K562 (cell line): ENCODE results near the gene CEP70. TPM values are rescaled to one million over a fixed set of nuclear protein-coding genes. Genes with fewer than 3 reads are reported as not detected.

ENCODE experiments used
- ATAC-seq: fragments of 200-7000 bp; cut with Tn5 transposase; 3 replicates; pipeline ENCODE4 v1.9.1; 2020; ENCODE audit warnings: moderate library complexity
- BruUV-seq: library from RNA; stranded (reverse); fragments of 400-500 nt; replicated peaks from 2 replicates; lab custom pipeline; 2021; lab: Mats Ljungman, UMichigan
- CTCF ChIA-PET: fragments of 300-600 bp; formaldehyde crosslinking; extraction: SDS; loops from one replicate; lab custom pipeline; 2021; ENCODE audit warnings: low intra/inter-chr PET ratio; lab: Yijun Ruan, JAX
- POLR2A ChIA-PET: fragments of 300-600, 350-650 bp; sonication (Branson Sonifier 250); formaldehyde crosslinking; extraction: SDS; loops from one replicate; lab custom pipeline; 2021; ENCODE audit warnings: antibody characterized with exemption, inconsistent platforms; lab: Yijun Ruan, JAX
- DNase-seq, 4 experiments: peaks; one replicate each; pipeline versions ENCODE4 v3.0.0 to v3.0.0-alpha.2; 2011 to 2018; ENCODE audit warnings: low spot score in 3 of 4, mixed read lengths in 3 of 4; ENCODE audit errors: extremely low read depth in 1 of 4
- FAIRE-seq: peaks from 2 replicates; lab custom pipeline; 2011; peaks lifted over from hg19 to GRCh38; lab: Jason Lieb, UNC
- H2AFZ ChIP-seq: 2 replicates; pipeline ENCODE4 v1.6.0; 2011; ENCODE audit warnings: low read depth, low read length, control low read depth, inconsistent platforms
- H3K27ac ChIP-seq: fragments of 200-600 bp; 3 replicates; pipeline ENCODE4 v1.8.0; 2011; ENCODE audit warnings: low read depth, mild to moderate bottlenecking, control low read depth, inconsistent platforms, low read length, moderate library complexity, mixed read lengths; ENCODE audit errors: extremely low read depth
- H3K27me3 ChIP-seq, 2 experiments: fragments of 300-600 bp in 1 of 2; 2 replicates in 1 of 2; 3 replicates in 1 of 2; pipeline versions ENCODE4 v1.6.0 to v1.8.0; 2011; ENCODE audit warnings: inconsistent platforms in 2 of 2, low read length in 2 of 2, mild to moderate bottlenecking in 1 of 2, mixed read lengths in 1 of 2, moderate library complexity in 1 of 2; ENCODE audit not compliant: control insufficient read depth in 2 of 2, insufficient read depth in 2 of 2
- H3K36me3 ChIP-seq: fragments of 300-600 bp; 3 replicates; pipeline ENCODE4 v1.8.0; 2011; ENCODE audit warnings: mild to moderate bottlenecking, low read length, inconsistent platforms; ENCODE audit not compliant: control insufficient read depth, insufficient read depth
- H3K4me1 ChIP-seq, 2 experiments: fragments of 200-600 bp in 1 of 2; replicated peaks in 1 of 2; 2 replicates in 1 of 2; 3 replicates in 1 of 2; pipeline versions ENCODE4 v1.5.1 to v1.8.0; 2011; ENCODE audit warnings: inconsistent platforms in 2 of 2, low read length in 2 of 2, mild to moderate bottlenecking in 1 of 2, mixed read lengths in 1 of 2, moderate library complexity in 1 of 2; ENCODE audit not compliant: control insufficient read depth in 2 of 2, insufficient read depth in 2 of 2
- H3K4me2 ChIP-seq: 2 replicates; pipeline ENCODE4 v1.6.1; 2011; ENCODE audit warnings: low read length, control low read depth, inconsistent platforms, mixed read lengths; ENCODE audit not compliant: insufficient read depth
- H3K4me3 ChIP-seq: fragments of 200-600 bp; sonication (generic), shearing (Covaris generic); 2 replicates; pipeline ENCODE4 v1.5.1; 2016; ENCODE audit warnings: control low read depth, inconsistent platforms
- H3K79me2 ChIP-seq: fragments of 200-600 bp; 3 replicates; pipeline ENCODE4 v1.8.0; 2011; ENCODE audit warnings: low read length, inconsistent platforms; ENCODE audit not compliant: control insufficient read depth, insufficient read depth
- H3K9ac ChIP-seq, 2 experiments: 2 replicates each; pipeline versions ENCODE4 v1.6.0 to v1.6.1; 2011; ENCODE audit warnings: low read depth in 2 of 2, low read length in 2 of 2, control low read depth in 1 of 2, inconsistent platforms in 1 of 2, mild to moderate bottlenecking in 1 of 2, mixed read lengths in 1 of 2; ENCODE audit not compliant: insufficient read depth in 1 of 2
- H3K9me1 ChIP-seq: one replicate; pipeline ENCODE4 v1.6.0; 2011; ENCODE audit warnings: inconsistent platforms, mild to moderate bottlenecking, low read length, moderate library complexity; ENCODE audit not compliant: control insufficient read depth, insufficient read depth
- H3K9me3 ChIP-seq: replicated peaks from 2 replicates; pipeline ENCODE4 v1.5.1; 2011; ENCODE audit warnings: low read depth, low read length, inconsistent platforms; ENCODE audit not compliant: control insufficient read depth, insufficient read depth
- H4K20me1 ChIP-seq: replicated peaks from 2 replicates; pipeline ENCODE4 v1.6.1; 2011; ENCODE audit warnings: low read length, inconsistent platforms, mixed read lengths; ENCODE audit not compliant: control insufficient read depth, insufficient read depth
- BCOR ChIP-seq: fragments of 450-650 bp; IDR thresholded peaks from 2 replicates; pipeline ENCODE4 v1.6.1; 2016
- BRF1 ChIP-seq: IDR thresholded peaks from 3 replicates; pipeline ENCODE4 v1.6.1; 2011; ENCODE audit warnings: borderline replicate concordance, mild to moderate bottlenecking; ENCODE audit not compliant: insufficient read length; ENCODE audit errors: extremely low read depth
- CHD7 ChIP-seq: fragments of 200-600 bp; sonication (generic); IDR thresholded peaks from one replicate; pipeline ENCODE4 v1.6.1; 2012; ENCODE audit warnings: mild to moderate bottlenecking, low read depth, low read length, inconsistent platforms
- FUS ChIP-seq: fragments of 200-400 bp; formaldehyde crosslinking; optimal IDR thresholded peaks from 2 replicates; pipeline ENCODE3; 2017; ENCODE audit warnings: low read depth, low read length
- HNRNPUL1 ChIP-seq: fragments of 200-400 bp; formaldehyde crosslinking; IDR thresholded peaks from 2 replicates; pipeline ENCODE4 v1.6.1; 2017; ENCODE audit warnings: low read length
- MAX ChIP-seq: sonication (generic); formaldehyde crosslinking; IDR thresholded peaks from 2 replicates; pipeline ENCODE4 v1.9.0; 2022; ENCODE audit warnings: mild to moderate bottlenecking, missing genetic modification reagents
- MCM5 ChIP-seq: fragments of 450-650 bp; IDR thresholded peaks from 2 replicates; pipeline ENCODE4 v1.6.1; 2016; ENCODE audit warnings: low read depth
- PBX2 ChIP-seq, 2 experiments: IDR thresholded peaks in 1 of 2; conservative IDR thresholded peaks in 1 of 2; 2 replicates each; pipeline ENCODE4 v1.6.1; 2016; ENCODE audit warnings: low read depth in 2 of 2, mild to moderate bottlenecking in 1 of 2, missing compliant biosample characterization in 1 of 2, missing genetic modification characterization in 1 of 2, moderate library complexity in 1 of 2
- ZNF134 ChIP-seq: fragments of 250-450 bp; sonication (Bioruptor Pico); conservative IDR thresholded peaks from 2 replicates; pipeline ENCODE4 v1.4.0; 2020
- WGBS: fragments of 100-300 bp; shearing (Covaris generic); methylation state at CpG from one replicate; pipeline ENCODE4 v1.1.6; 2016; ENCODE audit warnings: low coverage, mixed read lengths; ENCODE audit not compliant: insufficient coverage; ENCODE audit errors: missing lambda C conversion rate; 5-methylcytosine and 5-hydroxymethylcytosine counted together
- in situ Hi-C: fragments of 300-500 bp; cut with MboI; formaldehyde crosslinking; loops from 4 replicates; pipeline ENCODE4 v1.15.0; 2018; ENCODE audit warnings: inconsistent platforms, mixed read lengths
- intact Hi-C: fragments of 100-400 bp; cut with micrococcal nuclease; formaldehyde crosslinking; loops from 2 replicates; pipeline ENCODE4 v1.14.2; 2022
- polyA plus RNA-seq, 8 experiments: library from polyadenylated mRNA; depleted of rRNA in 4 of 8; stranded (reverse) in 5 of 8; unstranded in 3 of 8; fragments of >200 nt; fragmentation: Nextera tagmentation in 2 of 8; fragmentation: Illumina TruSeq in 1 of 8; extraction: Ambion mirVana in 2 of 8; extraction: Trizol in 1 of 8; gene quantifications; 2 replicates each; pipeline versions ENCODE4 v1.2.1 to v1.2.3, GENCODE V29; 2011 to 2014; ENCODE audit warnings: inconsistent platforms in 1 of 8, missing spikeins in 1 of 8
- total RNA-seq, 7 experiments: library from RNA; depleted of rRNA in 6 of 7; stranded (reverse); fragments of >200 nt in 6 of 7; fragmentation: Illumina TruSeq in 2 of 7; extraction: Trizol in 2 of 7; gene quantifications; 2 replicates each; pipeline versions ENCODE4 v1.2.1 to v1.2.3, GENCODE V29; 2011 to 2021; ENCODE audit warnings: low replicate concordance in 1 of 7

CEP70 gene
- total and polyA plus RNA-seq, 9 of the 15 experiments (the other 6 are each of a cell fraction or from before 2014, with no cell fraction given), result 16.1 to 31.5 (median 23.4) TPM

GRCh38 chr3:138573138-138573537 is 20.9 kb downstream of the CEP70 start:
- no TSS peak for BruUV-seq
- Histone ChIP-seq H3K79me2 (peaks cover 3% of the 10 kb centered on the region; the same call in 1 of the 3 replicates), H3K4me1 (no peaks in the 10 kb centered on the region), H3K27me3 (no peaks in the 10 kb centered on the region), H3K4me2 (no peak overlapping the region), H3K36me3 (0 out of 3 replicates have a peak, but pooled peaks cover 4% of the 10 kb centered on the region), H3K27ac (no peak overlapping the region), H3K9ac (no peak overlapping the region), H3K9me3 (no peaks in the 10 kb centered on the region), H3K9me1 (no peaks in the 10 kb centered on the region), H4K20me1 (no peaks in the 10 kb centered on the region), H2AFZ (no peak overlapping the region), H3K4me3 (no peak overlapping the region)
- ChIA-PET CTCF (no interaction called here), POLR2A (no interaction called here)
- WGBS, result 28% methylated on average over 1 of the region's 1 CpG
- intact Hi-C loops, result no loop called here
- in situ Hi-C loops, result no loop called here
- FAIRE-seq (no peak), DNase-seq (no peak), ATAC-seq (no peak)
- TF ChIP-seq HNRNPUL1, result no peak
- TF ChIP-seq CHD7, result no peak
- no peak for TF ChIP-seq FUS
- TF ChIP-seq PBX2 (CRISPR knock-in tag; IDR thresholded peaks at IDR 0.05; ENCODE audit: low read depth), result no peak
- no peak for TF ChIP-seq PBX2 (tag; conservative IDR thresholded peaks at IDR 0.05; ENCODE audit: low read depth)
- TF ChIP-seq ZNF134 (CRISPR knock-in tag), result no peak
- TF ChIP-seq MCM5, result no peak
- TF ChIP-seq BCOR, result no peak
- TF ChIP-seq BRF1, result no peak
- TF ChIP-seq MAX (CRISPR knock-in tag), result no peak
